ENCODE data around the gene UNC93A.
"Not testable (repeated sequence)": the region's sequence is repeated elsewhere in the genome, so short reads cannot be mapped to it uniquely, and the experiment has no call there.

DNA sequence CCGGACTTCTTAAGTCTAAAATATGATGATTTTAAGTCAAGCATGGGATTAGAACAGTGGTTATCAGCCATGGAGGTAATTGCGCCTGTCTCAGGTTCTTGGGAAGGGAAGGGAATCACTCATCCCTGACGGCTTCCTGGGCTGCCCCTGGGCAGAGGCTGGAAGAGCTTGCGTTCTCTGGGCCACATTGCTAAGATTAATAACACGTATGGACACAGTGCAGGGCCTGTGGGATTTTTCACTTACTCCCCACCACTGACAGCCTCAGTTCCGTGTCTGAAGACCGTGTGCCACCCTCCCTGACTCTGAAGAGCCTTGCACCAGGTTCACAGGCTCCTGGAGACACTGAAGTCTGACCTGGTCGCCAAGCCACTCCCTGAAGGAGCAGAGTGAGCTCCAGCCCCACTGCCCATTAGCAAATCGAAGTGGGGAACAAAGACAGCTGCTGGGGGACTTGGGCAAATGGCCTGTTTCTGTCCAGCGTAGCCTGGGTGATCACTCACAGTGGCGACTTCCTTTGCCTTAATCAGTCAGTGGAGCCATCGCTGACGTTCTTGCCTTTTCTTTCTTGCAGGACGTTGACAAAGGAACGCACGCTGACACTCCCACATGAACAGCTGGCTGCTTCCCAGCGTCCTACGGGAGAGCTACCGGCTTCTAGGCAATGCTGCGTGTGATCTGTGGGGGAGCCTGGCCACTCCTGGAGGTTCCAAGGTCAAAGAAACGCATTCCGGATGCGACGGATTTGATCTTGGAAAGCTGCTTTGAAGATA is 24.9 kb upstream of the UNC93A start:
- TF ChIP-seq, protein P1, sequence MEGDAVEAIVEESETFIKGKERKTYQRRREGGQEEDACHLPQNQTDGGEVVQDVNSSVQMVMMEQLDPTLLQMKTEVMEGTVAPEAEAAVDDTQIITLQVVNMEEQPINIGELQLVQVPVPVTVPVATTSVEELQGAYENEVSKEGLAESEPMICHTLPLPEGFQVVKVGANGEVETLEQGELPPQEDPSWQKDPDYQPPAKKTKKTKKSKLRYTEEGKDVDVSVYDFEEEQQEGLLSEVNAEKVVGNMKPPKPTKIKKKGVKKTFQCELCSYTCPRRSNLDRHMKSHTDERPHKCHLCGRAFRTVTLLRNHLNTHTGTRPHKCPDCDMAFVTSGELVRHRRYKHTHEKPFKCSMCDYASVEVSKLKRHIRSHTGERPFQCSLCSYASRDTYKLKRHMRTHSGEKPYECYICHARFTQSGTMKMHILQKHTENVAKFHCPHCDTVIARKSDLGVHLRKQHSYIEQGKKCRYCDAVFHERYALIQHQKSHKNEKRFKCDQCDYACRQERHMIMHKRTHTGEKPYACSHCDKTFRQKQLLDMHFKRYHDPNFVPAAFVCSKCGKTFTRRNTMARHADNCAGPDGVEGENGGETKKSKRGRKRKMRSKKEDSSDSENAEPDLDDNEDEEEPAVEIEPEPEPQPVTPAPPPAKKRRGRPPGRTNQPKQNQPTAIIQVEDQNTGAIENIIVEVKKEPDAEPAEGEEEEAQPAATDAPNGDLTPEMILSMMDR (IDR thresholded peaks at IDR 0.05; ENCODE audit: borderline replicate concordance, extremely low read depth, low read length, poor library complexity, severe bottlenecking) = not testable (repeated sequence)
- TF ChIP-seq EZH2 (IDR thresholded peaks at IDR 0.05; ENCODE audit: borderline replicate concordance, low read depth, low read length, severe bottlenecking) = not testable (repeated sequence)
